HepG2 (cell line): Measurements from ENCODE around the gene PSD. TPM values are rescaled to one million over a fixed set of nuclear protein-coding genes. Genes with fewer than 3 reads are reported as not detected.

Experiments used
- ARID3A ChIP-seq: IDR thresholded peaks from 2 replicates; pipeline ENCODE4 v1.6.1; 2012; ENCODE audit warnings: low read depth, low read length, improper control_type of control experiment
- ATF4 ChIP-seq, 2 experiments: fragments of 450-650 bp in 1 of 2; sonication (generic) in 1 of 2; formaldehyde crosslinking; IDR thresholded peaks; 2 replicates each; pipeline versions ENCODE4 v1.5.0 to v1.8.0; 2020 to 2022; ENCODE audit warnings: mild to moderate bottlenecking in 1 of 2, missing genetic modification reagents in 1 of 2
- CBX1 ChIP-seq: IDR thresholded peaks from one replicate; pipeline ENCODE4 v1.6.1; 2016; ENCODE audit warnings: antibody characterized with exemption, low read depth
- ESRRA ChIP-seq: sonication (generic); formaldehyde crosslinking; IDR thresholded peaks from 2 replicates; pipeline ENCODE4 v1.5.1; 2020; ENCODE audit warnings: mild to moderate bottlenecking, low read depth, missing genetic modification reagents
- HCFC1 ChIP-seq: fragments of 150-350 bp; IDR thresholded peaks from 2 replicates; pipeline ENCODE4 v1.6.1; 2014; ENCODE audit warnings: low read depth, low read length
- IKZF5 ChIP-seq: IDR thresholded peaks from 2 replicates; pipeline ENCODE4 v1.6.1; 2018; ENCODE audit warnings: missing genetic modification reagents, mild to moderate bottlenecking, missing compliant biosample characterization
- JDP2 ChIP-seq: sonication (generic); formaldehyde crosslinking; IDR thresholded peaks from 2 replicates; pipeline ENCODE4 v1.8.1; 2022; ENCODE audit warnings: missing genetic modification reagents, borderline replicate concordance
- MYNN ChIP-seq: sonication (generic); formaldehyde crosslinking; IDR thresholded peaks from 2 replicates; pipeline ENCODE4 v1.4.0; 2020; ENCODE audit warnings: mild to moderate bottlenecking, low read depth, missing genetic modification reagents
- NFE2L1 ChIP-seq: sonication (generic); formaldehyde crosslinking; IDR thresholded peaks from 2 replicates; pipeline ENCODE4 v1.4.0; 2020; ENCODE audit warnings: missing genetic modification reagents, mild to moderate bottlenecking, borderline replicate concordance
- SMAD1 ChIP-seq: sonication (generic); formaldehyde crosslinking; IDR thresholded peaks from 2 replicates; pipeline ENCODE4 v1.4.0; 2020; ENCODE audit warnings: missing genetic modification reagents, low read depth, mild to moderate bottlenecking, borderline replicate concordance
- SMARCC2 ChIP-seq: fragments of 450-650 bp; IDR thresholded peaks from 2 replicates; pipeline ENCODE4 v1.6.1; 2017; ENCODE audit warnings: antibody characterized with exemption, mild to moderate bottlenecking
- TAF1 ChIP-seq: sonication (generic); formaldehyde crosslinking; IDR thresholded peaks from 2 replicates; pipeline ENCODE4 v1.4.0; 2020; ENCODE audit warnings: missing genetic modification reagents
- TCF12 ChIP-seq, 2 experiments: fragments of 450-650 bp in 1 of 2; sonication (generic) in 1 of 2; formaldehyde crosslinking in 1 of 2; IDR thresholded peaks; 2 replicates each; pipeline versions ENCODE4 v1.6.1 to v1.8.0; 2017 to 2022; ENCODE audit warnings: antibody characterized with exemption in 1 of 2, mild to moderate bottlenecking in 1 of 2, missing genetic modification reagents in 1 of 2, moderate library complexity in 1 of 2
- TOE1 ChIP-seq: sonication (generic); formaldehyde crosslinking; IDR thresholded peaks from 2 replicates; pipeline ENCODE4 v1.4.0; 2020; ENCODE audit warnings: mild to moderate bottlenecking, missing genetic modification reagents
- TSC22D2 ChIP-seq: sonication (generic); formaldehyde crosslinking; IDR thresholded peaks from 2 replicates; pipeline ENCODE4 v1.5.1; 2020; ENCODE audit warnings: missing genetic modification reagents, mild to moderate bottlenecking, borderline replicate concordance
- ZBTB33 ChIP-seq: sonication (generic); formaldehyde crosslinking; IDR thresholded peaks from 2 replicates; pipeline ENCODE4 v1.4.0; 2020; ENCODE audit warnings: missing genetic modification reagents
- ZNF317 ChIP-seq: sonication (generic); formaldehyde crosslinking; IDR thresholded peaks from 2 replicates; pipeline ENCODE4 v1.5.0; 2020; ENCODE audit warnings: mild to moderate bottlenecking, missing genetic modification reagents
- ZNF737 ChIP-seq: sonication (generic); formaldehyde crosslinking; IDR thresholded peaks from 2 replicates; pipeline ENCODE4 v1.5.0; 2020; ENCODE audit warnings: missing genetic modification reagents, mild to moderate bottlenecking, borderline replicate concordance
- ZNF883 ChIP-seq: sonication (generic); formaldehyde crosslinking; IDR thresholded peaks from 2 replicates; pipeline ENCODE4 v1.5.1; 2020; ENCODE audit warnings: mild to moderate bottlenecking, missing genetic modification reagents; ENCODE audit errors: not compliant biosample characterization
- ZXDC ChIP-seq: sonication (generic); formaldehyde crosslinking; IDR thresholded peaks from 2 replicates; pipeline ENCODE4 v1.5.0; 2020; ENCODE audit warnings: mild to moderate bottlenecking, missing genetic modification reagents
- polyA plus RNA-seq, 8 experiments: library from polyadenylated mRNA; depleted of rRNA in 3 of 8; stranded (reverse) in 7 of 8; unstranded in 1 of 8; fragments of >200 nt; fragmentation: Illumina TruSeq in 4 of 8; extraction: Trizol in 4 of 8; gene quantifications; 2 replicates each; pipeline versions ENCODE4 v1.2.1 to v1.2.3, GENCODE V29; 2011 to 2016; ENCODE audit warnings: low read depth in 4 of 8, missing spikeins in 1 of 8, mixed read lengths in 1 of 8; ENCODE audit not compliant: insufficient read depth in 1 of 8
- total RNA-seq, 5 experiments: library from RNA; depleted of rRNA; stranded (reverse); fragments of >200 nt; fragmentation: Illumina TruSeq; extraction: Trizol; gene quantifications; 2 replicates each; pipeline ENCODE4 v1.2.3, GENCODE V29; 2016; ENCODE audit warnings: low read depth in 1 of 5

Gene PSD
- total and polyA plus RNA-seq, 2 of the 13 experiments (the other 11 are each of a cell fraction or from before 2014, with no cell fraction given): 0.35 to 0.58 TPM

GRCh38 chr10:102421757-102422512, 3.4 kb upstream of the PSD start (continued):
- no peak for TF ChIP-seq TOE1 (CRISPR knock-in tag)
- TF ChIP-seq ZXDC (CRISPR knock-in tag): no peak
- TF ChIP-seq TCF12 (IDR thresholded peaks at IDR 0.05): no peak
- TF ChIP-seq TCF12 (CRISPR knock-in tag; IDR thresholded peaks at IDR 0.05): no peak
- TF ChIP-seq TAF1 (CRISPR knock-in tag): no peak
- TF ChIP-seq JDP2 (CRISPR knock-in tag): no peak
- TF ChIP-seq ZNF317 (CRISPR knock-in tag): no peak
- peak; percentile 3 for TF ChIP-seq CBX1
- no peak for TF ChIP-seq HCFC1
- no peak for TF ChIP-seq ESRRA
- no peak for TF ChIP-seq TSC22D2 (CRISPR knock-in tag)
- TF ChIP-seq ARID3A: no peak
- no peak; the same call in 1 of the 2 replicates for TF ChIP-seq IKZF5 (CRISPR knock-in tag)
- TF ChIP-seq ZNF883 (CRISPR knock-in tag): no peak
- 0 out of 2 replicates have a peak, but pooled peaks have one; percentile 53 for TF ChIP-seq NFE2L1 (CRISPR knock-in tag)
- no peak for TF ChIP-seq MYNN (CRISPR knock-in tag)
- TF ChIP-seq ZBTB33 (CRISPR knock-in tag): no peak
- no peak for TF ChIP-seq SMAD1 (CRISPR knock-in tag)
- TF ChIP-seq ZNF737 (CRISPR knock-in tag): no peak
- TF ChIP-seq ATF4 (CRISPR knock-in tag; IDR thresholded peaks at IDR 0.05): no peak
- TF ChIP-seq SMARCC2: no peak
